Uterus (tissue), 4 donors: ENCODE data around the gene MXRA7. TPM values are rescaled to one million over a fixed set of nuclear protein-coding genes. Genes with fewer than 3 reads are reported as not detected.

ENCODE experiments used
- DNase-seq, 2 donors: peaks; one replicate each; pipeline ENCODE4 v3.0.0-alpha.2; 2019 to 2020
- H3K27ac ChIP-seq, 2 donors: fragments of 200-600 bp; sonication (generic); 1 replicate in 1 of 2; 2 replicates in 1 of 2; pipeline ENCODE4 v1.5.1; 2016 to 2018
- H3K27me3 ChIP-seq, 2 donors: fragments of 200-600 bp; sonication (generic); one replicate each; pipeline ENCODE4 v1.5.1; 2018 to 2019; ENCODE audit warnings: control low read depth in 1 of 2
- H3K36me3 ChIP-seq, 2 donors: fragments of 200-600 bp; sonication (generic); one replicate each; pipeline ENCODE4 v1.5.1; 2019; ENCODE audit warnings: control low read depth in 1 of 2
- H3K4me1 ChIP-seq, 2 donors: fragments of 200-600 bp; sonication (generic); one replicate each; pipeline ENCODE4 v1.5.1; 2018 to 2019; ENCODE audit warnings: control low read depth in 1 of 2
- H3K4me3 ChIP-seq, 2 donors: fragments of 200-600 bp; sonication (generic); 1 replicate in 1 of 2; 2 replicates in 1 of 2; pipeline ENCODE4 v1.5.1; 2018 to 2019; ENCODE audit warnings: mild to moderate bottlenecking in 1 of 2
- H3K9me3 ChIP-seq, 2 donors: fragments of 200-600 bp; sonication (generic); one replicate each; pipeline ENCODE4 v1.5.1; 2019; ENCODE audit warnings: control low read depth in 1 of 2
- POLR2A ChIP-seq, 2 donors: fragments of 450-650 bp; IDR thresholded peaks; one replicate each; pipeline ENCODE4 v1.6.1; 2016; ENCODE audit warnings: antibody characterized with exemption in 2 of 2, mild to moderate bottlenecking in 1 of 2, moderate library complexity in 1 of 2
- intact Hi-C: fragments of 100-400 bp; cut with DNase I; formaldehyde crosslinking; loops from one replicate; pipeline ENCODE4 v1.15.1; 2023; ENCODE audit warnings: low total_unique reads
- total RNA-seq, 4 donors: library from RNA; depleted of rRNA in 3 of 4; stranded (reverse); fragments of >200 nt in 3 of 4; gene quantifications; one replicate each; pipeline versions ENCODE4 v1.1.0 to v1.2.4, GENCODE V29; 2014 to 2023
- TF ChIP-seq, protein P1 (sequence below), 4 experiments: fragments of 200-600 bp in 2 of 4; fragments of 450-650 bp in 2 of 4; sonication (generic) in 2 of 4; IDR thresholded peaks; one replicate each; pipeline ENCODE4 v1.5.1; 2016 to 2019; ENCODE audit warnings: antibody characterized with exemption in 4 of 4, mild to moderate bottlenecking in 2 of 4, moderate library complexity in 1 of 4
- donor health status: DM: yes; HTN: yes; CAD: no.

MXRA7 gene
- total RNA-seq, 4 donors from 2014 or later = 174 to 250 (median 197) TPM

DNA sequence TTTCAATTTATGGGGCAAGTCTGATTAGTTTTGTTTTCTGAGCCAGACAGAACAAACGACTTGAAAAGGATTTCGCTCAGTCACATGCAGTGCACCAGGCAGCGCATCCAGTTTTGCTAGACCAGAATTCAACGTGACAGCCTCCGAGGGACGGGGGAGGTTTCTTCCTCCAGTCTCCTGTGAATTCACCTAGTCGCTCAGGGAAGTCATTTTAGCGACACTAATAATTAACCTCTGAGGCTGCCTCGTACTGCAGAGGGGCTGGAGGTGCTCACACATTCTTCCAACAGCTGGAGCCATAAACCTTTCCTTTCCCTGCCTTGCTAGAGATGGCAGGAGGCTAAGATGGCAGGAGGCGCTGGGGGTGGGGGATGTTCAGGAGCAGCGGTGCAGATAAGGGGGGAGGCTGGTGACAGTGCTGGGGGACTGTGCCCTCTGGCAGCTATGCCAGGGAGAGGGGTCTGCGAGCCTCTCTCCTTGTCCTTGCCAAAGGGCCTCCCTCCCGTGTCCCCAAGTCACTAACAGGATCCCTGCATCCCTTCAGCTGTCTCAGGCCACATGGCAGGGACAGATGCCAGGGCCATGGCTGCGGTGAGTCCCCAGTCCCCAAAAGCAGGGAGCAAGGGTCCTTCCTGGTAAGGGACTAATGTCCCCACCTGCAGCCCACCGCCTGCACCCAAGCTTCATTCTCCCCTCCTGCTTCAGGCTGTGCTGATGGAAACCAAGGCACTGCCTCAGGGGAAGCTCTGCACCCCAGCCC lies 24.0 kb downstream of the MXRA7 start:
- Histone ChIP-seq H3K27ac (peak overlapping the region; percentile 83 to 90), H3K9me3 (no peaks in the 10 kb centered on the region), H3K4me1 (peaks cover 19 to 30% of the 10 kb centered on the region in 2 donors), H3K4me3 (no peak overlapping the region), H3K27me3 (no peaks in the 10 kb centered on the region), H3K36me3 (no peaks in the 10 kb centered on the region)
- DNase-seq = no peak
- intact Hi-C loops = no loop called here
- no peak for TF ChIP-seq POLR2A (IDR thresholded peaks at IDR 0.05)
- TF ChIP-seq, protein P1, sequence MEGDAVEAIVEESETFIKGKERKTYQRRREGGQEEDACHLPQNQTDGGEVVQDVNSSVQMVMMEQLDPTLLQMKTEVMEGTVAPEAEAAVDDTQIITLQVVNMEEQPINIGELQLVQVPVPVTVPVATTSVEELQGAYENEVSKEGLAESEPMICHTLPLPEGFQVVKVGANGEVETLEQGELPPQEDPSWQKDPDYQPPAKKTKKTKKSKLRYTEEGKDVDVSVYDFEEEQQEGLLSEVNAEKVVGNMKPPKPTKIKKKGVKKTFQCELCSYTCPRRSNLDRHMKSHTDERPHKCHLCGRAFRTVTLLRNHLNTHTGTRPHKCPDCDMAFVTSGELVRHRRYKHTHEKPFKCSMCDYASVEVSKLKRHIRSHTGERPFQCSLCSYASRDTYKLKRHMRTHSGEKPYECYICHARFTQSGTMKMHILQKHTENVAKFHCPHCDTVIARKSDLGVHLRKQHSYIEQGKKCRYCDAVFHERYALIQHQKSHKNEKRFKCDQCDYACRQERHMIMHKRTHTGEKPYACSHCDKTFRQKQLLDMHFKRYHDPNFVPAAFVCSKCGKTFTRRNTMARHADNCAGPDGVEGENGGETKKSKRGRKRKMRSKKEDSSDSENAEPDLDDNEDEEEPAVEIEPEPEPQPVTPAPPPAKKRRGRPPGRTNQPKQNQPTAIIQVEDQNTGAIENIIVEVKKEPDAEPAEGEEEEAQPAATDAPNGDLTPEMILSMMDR (IDR thresholded peaks at IDR 0.05) = no peak

DNA sequence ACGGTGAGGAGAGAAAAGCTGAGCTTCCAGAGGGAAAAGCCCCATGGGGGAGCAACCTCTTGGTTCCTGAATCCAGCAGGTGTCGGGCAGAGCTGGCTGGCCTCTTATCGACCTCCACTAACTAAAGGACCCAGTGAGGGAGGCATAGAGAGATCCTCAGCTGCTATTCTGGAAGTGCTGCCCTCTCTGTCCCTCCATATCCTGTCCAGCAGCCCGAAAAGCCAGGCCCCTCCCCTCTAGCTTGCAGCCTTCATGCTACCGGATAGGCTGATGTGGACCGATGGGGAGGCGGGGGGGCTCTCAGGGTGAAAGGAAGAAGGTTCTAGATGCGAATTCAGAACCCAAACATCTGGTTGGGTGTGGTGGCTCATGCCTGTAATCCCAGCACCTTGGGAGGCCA lies 24.9 kb downstream of the MXRA7 start:
- no peaks in the 10 kb centered on the region for H3K36me3 ChIP-seq
- TF ChIP-seq, protein P1 (IDR thresholded peaks at IDR 0.05) = no peak
- TF ChIP-seq POLR2A (IDR thresholded peaks at IDR 0.05) = no peak

DNA sequence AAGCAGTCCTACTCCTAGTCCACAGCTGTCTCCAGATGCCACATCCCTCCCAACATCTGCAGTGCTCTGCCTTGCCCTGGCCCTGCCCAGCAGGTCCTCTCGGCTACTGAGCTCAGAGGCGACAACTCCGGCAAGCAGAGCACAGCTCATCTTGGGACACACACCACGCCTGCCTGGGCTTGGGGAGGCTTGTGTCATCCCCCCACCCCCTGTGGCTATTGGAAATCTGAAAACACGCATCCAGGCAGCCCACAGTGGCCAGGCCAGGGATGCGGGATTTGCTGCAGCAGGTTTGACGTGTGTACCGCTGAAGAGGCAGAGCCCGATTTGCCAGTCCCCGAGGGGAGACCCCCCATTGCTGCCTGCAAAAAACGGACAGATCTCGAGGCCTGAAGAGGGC lies 25.4 kb downstream of the MXRA7 start:
- TF ChIP-seq, protein P1 (IDR thresholded peaks at IDR 0.05) = no peak
- no peak for TF ChIP-seq POLR2A (IDR thresholded peaks at IDR 0.05)
- H3K4me1 ChIP-seq = peaks cover 23 to 42% of the 10 kb centered on the region in 2 donors
- H3K4me3 ChIP-seq = no peak overlapping the region
- DNase-seq = no peak
- intact Hi-C loops = no loop called here
- no peaks in the 10 kb centered on the region for H3K9me3 ChIP-seq
- peak overlapping the region; percentile 83 to 90 for H3K27ac ChIP-seq
- H3K36me3 ChIP-seq = no peaks in the 10 kb centered on the region
- H3K27me3 ChIP-seq = no peaks in the 10 kb centered on the region

More for the DNA sequence above, 24.9 kb downstream of the MXRA7 start:
- Histone ChIP-seq H3K4me1 (peaks cover 21 to 39% of the 10 kb centered on the region in 2 donors), H3K4me3 (no peak overlapping the region), H3K9me3 (no peaks in the 10 kb centered on the region), H3K27ac (peak overlapping the region; percentile 83 to 90), H3K27me3 (no peaks in the 10 kb centered on the region)
- no peak for DNase-seq
- intact Hi-C loops = no loop called here

DNA sequence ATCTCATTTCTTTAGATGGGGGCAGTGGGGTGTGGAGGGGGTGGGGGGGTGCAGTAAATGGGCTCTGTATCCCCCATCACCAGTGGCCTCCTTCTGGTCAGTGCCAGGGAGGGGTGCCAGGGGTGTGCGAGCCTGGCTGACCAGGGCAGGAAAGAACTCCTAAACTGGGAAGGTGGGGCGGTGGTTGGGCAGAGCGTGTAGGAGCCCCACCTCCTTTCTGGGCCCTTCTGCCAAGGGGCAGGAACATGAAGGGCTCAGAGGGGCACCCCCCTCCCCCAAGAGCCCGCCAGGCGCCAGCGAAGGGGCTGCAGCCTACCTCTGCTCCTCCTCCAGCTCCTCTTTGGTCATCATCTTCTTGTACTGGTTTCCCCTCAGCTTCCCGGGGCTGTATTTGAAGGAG lies 26.0 kb downstream of the MXRA7 start:
- no peak for TF ChIP-seq POLR2A (IDR thresholded peaks at IDR 0.05)
- H3K27ac ChIP-seq = peak overlapping the region; percentile 83 to 90

DNA sequence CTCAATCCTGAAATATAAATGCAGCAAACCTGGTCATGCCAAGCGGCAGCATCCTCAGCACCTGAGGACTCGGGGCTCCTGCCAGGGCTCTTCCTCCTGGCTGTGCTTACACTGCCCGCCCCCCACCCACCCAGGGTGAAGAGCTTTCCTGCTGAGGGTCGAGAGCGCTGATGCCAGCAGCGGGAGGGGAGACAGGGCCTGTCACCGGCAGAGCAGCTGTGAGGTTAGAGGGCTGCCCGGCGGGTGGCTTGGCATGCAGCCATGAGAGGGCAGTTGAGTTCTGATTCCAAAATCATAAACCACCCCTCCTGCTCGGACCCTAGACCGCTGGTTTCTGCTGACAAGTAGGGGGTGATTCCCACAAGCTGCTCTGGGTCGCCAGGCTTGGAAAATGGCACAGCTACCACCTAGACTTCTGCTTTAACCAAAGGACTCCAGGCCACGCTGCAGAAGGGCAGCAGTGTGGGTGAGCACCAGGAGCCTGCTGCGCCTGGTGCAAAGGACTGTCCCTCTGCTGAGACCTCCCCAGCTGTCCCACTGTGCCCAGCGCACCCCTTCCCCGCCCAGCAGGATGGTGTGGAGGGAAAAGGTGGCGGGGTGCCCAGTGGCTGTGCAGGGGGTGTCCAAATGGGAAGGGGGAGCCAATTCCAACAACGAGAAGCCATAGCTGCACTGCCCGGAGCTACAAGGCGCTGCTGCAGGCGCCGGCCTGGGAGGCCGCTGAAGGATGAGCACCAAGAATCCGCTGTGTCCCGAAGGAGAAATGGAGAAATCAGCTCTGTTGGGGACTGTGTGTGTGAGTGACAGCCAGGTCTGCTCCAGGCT lies 26.6 kb downstream of the MXRA7 start:
- H3K27me3 ChIP-seq = no peaks in the 10 kb centered on the region
- no peak overlapping the region for H3K4me3 ChIP-seq
- H3K27ac ChIP-seq = peak overlapping the region; percentile 87 to 90
- DNase-seq = no peak
- peaks cover 23 to 39% of the 10 kb centered on the region in 2 donors for H3K4me1 ChIP-seq
- H3K36me3 ChIP-seq = no peaks in the 10 kb centered on the region
- intact Hi-C loops = loop anchor here (5.0 kb wide), 1 partner anchor 33 kb away; no protein-coding TSS in a partner anchor
- no peak for TF ChIP-seq POLR2A (IDR thresholded peaks at IDR 0.05)
- TF ChIP-seq, protein P1 (IDR thresholded peaks at IDR 0.05) = no peak
- no peaks in the 10 kb centered on the region for H3K9me3 ChIP-seq

More for the DNA sequence above, 26.0 kb downstream of the MXRA7 start:
- H3K4me3 ChIP-seq = no peak overlapping the region
- H3K36me3 ChIP-seq = no peaks in the 10 kb centered on the region
- no peaks in the 10 kb centered on the region for H3K9me3 ChIP-seq
- no peak for DNase-seq
- intact Hi-C loops = loop anchor here (5.0 kb wide), 1 partner anchor 33 kb away; no protein-coding TSS in a partner anchor
- no peaks in the 10 kb centered on the region for H3K27me3 ChIP-seq
- peaks cover 23 to 42% of the 10 kb centered on the region in 2 donors for H3K4me1 ChIP-seq
